SU-DHL-6 (cell line): ENCODE data around the gene TBC1D4.

Experiments used
- H2AFZ ChIP-seq: fragments of 200-600 bp; sonication (generic); 2 replicates; pipeline ENCODE4 v1.6.1; 2014; ENCODE audit warnings: low read depth, mild to moderate bottlenecking, moderate library complexity, mixed read lengths, antibody characterized with exemption, low read length; ENCODE audit not compliant: severe bottlenecking
- H3F3A ChIP-seq: fragments of 200-600 bp; shearing (Covaris generic); 2 replicates; pipeline ENCODE4 v1.6.0; 2016; ENCODE audit warnings: antibody characterized with exemption, mild to moderate bottlenecking; ENCODE audit not compliant: insufficient read depth
- H3K27ac ChIP-seq: fragments of 200-600 bp; sonication (generic); 2 replicates; pipeline ENCODE4 v1.5.1; 2016; ENCODE audit warnings: low read depth, mild to moderate bottlenecking, low read length, moderate library complexity, mixed read lengths
- H3K27me3 ChIP-seq: fragments of 200-600 bp; sonication (generic), shearing (Covaris generic); 2 replicates; pipeline ENCODE4 v1.6.0; 2014; ENCODE audit warnings: mild to moderate bottlenecking, low read length
- H3K36me3 ChIP-seq: fragments of 200-600 bp; sonication (generic); 2 replicates; pipeline ENCODE4 v1.6.1; 2014; ENCODE audit warnings: mild to moderate bottlenecking, low read length, mixed read lengths
- H3K4me2 ChIP-seq: fragments of 300-600, 200-600 bp; shearing (Covaris generic), sonication (generic); 2 replicates; pipeline ENCODE4 v1.6.0; 2014; ENCODE audit warnings: low read length, low read depth, mild to moderate bottlenecking; ENCODE audit not compliant: poor library complexity, severe bottlenecking
- H3K4me3 ChIP-seq: fragments of 200-600 bp; sonication (generic); 2 replicates; pipeline ENCODE4 v1.5.1; 2014; ENCODE audit warnings: antibody characterized with exemption, low read length, mild to moderate bottlenecking, mixed read lengths; ENCODE audit not compliant: insufficient read depth, poor library complexity, severe bottlenecking
- H3K79me2 ChIP-seq: fragments of 200-600 bp; sonication (generic); 2 replicates; pipeline ENCODE4 v1.6.1; 2014; ENCODE audit warnings: mild to moderate bottlenecking, low read length, moderate library complexity; ENCODE audit not compliant: insufficient read depth
- H3K9ac ChIP-seq: fragments of 200-600 bp; sonication (generic); 2 replicates; pipeline ENCODE4 v1.7.0; 2014; ENCODE audit warnings: mild to moderate bottlenecking, low read length
- H3K9me2 ChIP-seq: fragments of 200-600 bp; sonication (generic); replicated peaks from 2 replicates; pipeline ENCODE4 v1.6.1; 2014; ENCODE audit warnings: low read length; ENCODE audit not compliant: insufficient read depth
- H3K9me3 ChIP-seq: fragments of 200-600 bp; sonication (generic); 2 replicates; pipeline ENCODE4 v1.6.1; 2014; ENCODE audit warnings: low read length, mixed read lengths; ENCODE audit not compliant: insufficient read depth
- H4K20me1 ChIP-seq: fragments of 200-600 bp; sonication (generic); 2 replicates; pipeline ENCODE4 v1.6.1; 2014; ENCODE audit warnings: low read depth, mild to moderate bottlenecking, antibody characterized with exemption, low read length, moderate library complexity, mixed read lengths
- EZH2phosphoT487 ChIP-seq: fragments of 200-600 bp; sonication (generic), shearing (Covaris generic); conservative IDR thresholded peaks from 2 replicates; pipeline ENCODE4 v1.6.1; 2018; ENCODE audit warnings: mild to moderate bottlenecking, antibody characterized with exemption, low read length, moderate library complexity, mixed read lengths
- TF ChIP-seq, protein P1 (sequence below): fragments of 200-600 bp; sonication (generic); IDR thresholded peaks from one replicate; pipeline ENCODE4 v1.5.1; 2017; ENCODE audit warnings: antibody characterized with exemption, mild to moderate bottlenecking, low read length, moderate library complexity; ENCODE audit not compliant: insufficient read depth, poor library complexity, severe bottlenecking

TBC1D4 gene

DNA sequence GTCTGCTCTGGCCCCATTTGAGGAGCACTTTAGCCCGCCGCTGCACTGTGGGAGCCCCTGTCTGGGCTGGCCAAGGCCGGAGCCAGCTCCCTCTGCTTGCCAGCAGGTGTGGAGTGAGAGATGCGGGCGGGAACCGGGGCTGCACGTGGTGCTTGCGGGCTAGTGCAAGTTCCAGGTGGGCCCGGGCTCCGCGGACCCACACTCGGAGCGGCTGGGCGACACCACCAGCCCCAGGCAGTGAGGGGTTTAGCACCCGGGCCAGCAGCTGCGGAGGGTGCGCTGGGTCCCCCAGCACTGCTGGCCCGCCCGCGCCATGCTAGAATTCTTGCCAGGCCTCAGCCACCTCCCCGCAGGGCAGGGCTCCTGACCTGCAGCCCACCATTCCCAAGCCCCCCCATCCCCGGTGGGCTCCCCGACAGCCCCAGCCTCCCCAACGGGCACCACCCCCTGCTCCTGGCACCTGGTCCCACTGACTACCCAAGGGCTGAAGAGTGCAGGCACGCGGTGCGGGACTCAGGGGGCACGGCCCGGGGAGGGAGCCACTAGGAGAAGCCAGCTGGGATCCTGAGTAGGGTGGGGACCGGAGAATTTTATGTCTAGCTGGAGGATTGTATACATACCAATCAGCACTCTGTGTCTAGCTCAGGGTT, 36.6 kb upstream of the TBC1D4 start:
- Histone ChIP-seq H3K4me2 (no peak overlapping the region), H3K4me3 (no peak overlapping the region), H3K9me2 (no peaks in the 10 kb centered on the region)

DNA sequence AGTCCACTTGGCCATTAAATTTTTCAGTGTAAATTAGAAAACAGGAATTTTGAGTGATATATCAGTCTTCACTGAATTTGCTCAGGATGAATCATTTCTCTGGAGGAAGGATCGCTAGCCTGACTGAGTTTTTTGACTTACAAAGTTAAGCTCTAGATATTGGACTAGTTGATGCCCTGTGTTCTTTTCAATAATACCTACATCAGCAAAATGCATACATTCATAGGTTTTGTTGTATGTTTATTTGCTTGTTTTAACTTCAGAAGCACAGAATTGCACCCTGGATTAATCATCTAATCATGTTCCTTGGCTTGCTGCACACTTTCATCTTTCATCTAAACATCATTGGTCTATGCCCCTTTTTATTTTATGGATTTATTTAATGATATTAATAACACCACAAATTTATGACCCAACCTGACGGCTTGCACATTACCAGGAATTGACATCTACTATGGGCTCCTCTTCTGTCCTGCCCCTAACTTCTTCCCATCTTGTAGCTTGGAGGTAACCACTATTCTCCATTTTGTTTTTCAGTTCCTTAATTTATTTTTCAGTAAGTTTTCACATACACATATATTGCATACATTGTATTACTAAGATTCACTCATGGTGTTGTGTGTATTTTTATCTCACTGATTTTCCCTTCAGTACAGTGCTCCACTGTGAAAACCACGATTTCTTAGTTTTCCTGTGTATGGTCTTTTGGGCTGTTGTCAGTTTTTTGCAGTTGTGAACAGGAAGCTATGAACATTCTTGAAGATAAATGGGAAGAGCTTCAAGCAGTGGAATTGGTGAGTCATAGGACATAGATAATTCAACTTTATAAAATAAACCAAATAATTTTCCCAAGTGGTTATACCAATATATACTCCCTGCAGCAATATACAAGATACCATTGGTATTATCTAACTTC, 32.4 kb upstream of the TBC1D4 start:
- TF ChIP-seq, protein P1, sequence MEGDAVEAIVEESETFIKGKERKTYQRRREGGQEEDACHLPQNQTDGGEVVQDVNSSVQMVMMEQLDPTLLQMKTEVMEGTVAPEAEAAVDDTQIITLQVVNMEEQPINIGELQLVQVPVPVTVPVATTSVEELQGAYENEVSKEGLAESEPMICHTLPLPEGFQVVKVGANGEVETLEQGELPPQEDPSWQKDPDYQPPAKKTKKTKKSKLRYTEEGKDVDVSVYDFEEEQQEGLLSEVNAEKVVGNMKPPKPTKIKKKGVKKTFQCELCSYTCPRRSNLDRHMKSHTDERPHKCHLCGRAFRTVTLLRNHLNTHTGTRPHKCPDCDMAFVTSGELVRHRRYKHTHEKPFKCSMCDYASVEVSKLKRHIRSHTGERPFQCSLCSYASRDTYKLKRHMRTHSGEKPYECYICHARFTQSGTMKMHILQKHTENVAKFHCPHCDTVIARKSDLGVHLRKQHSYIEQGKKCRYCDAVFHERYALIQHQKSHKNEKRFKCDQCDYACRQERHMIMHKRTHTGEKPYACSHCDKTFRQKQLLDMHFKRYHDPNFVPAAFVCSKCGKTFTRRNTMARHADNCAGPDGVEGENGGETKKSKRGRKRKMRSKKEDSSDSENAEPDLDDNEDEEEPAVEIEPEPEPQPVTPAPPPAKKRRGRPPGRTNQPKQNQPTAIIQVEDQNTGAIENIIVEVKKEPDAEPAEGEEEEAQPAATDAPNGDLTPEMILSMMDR: no peak
- TF ChIP-seq EZH2phosphoT487: no peak
- Histone ChIP-seq H4K20me1 (no peaks in the 10 kb centered on the region), H3K36me3 (no peaks in the 10 kb centered on the region), H3K4me3 (no peak overlapping the region), H3K9me2 (no peaks in the 10 kb centered on the region), H2AFZ (no peak overlapping the region), H3K4me2 (no peak overlapping the region), H3F3A (no peaks in the 10 kb centered on the region), H3K27me3 (no peaks in the 10 kb centered on the region), H3K9me3 (no peaks in the 10 kb centered on the region), H3K79me2 (no peaks in the 10 kb centered on the region), H3K9ac (no peak overlapping the region), H3K27ac (no peak overlapping the region)

More for the DNA sequence above, 36.6 kb upstream of the TBC1D4 start:
- no peak overlapping the region for H2AFZ ChIP-seq
- no peaks in the 10 kb centered on the region for H3K79me2 ChIP-seq
- H3K36me3 ChIP-seq: no peaks in the 10 kb centered on the region
- H3F3A ChIP-seq: no peaks in the 10 kb centered on the region
- H3K9ac ChIP-seq: no peak overlapping the region
- H3K27me3 ChIP-seq: no peaks in the 10 kb centered on the region
- no peak for TF ChIP-seq EZH2phosphoT487
- TF ChIP-seq, protein P1: no peak
- no peak overlapping the region for H3K27ac ChIP-seq
- no peaks in the 10 kb centered on the region for H4K20me1 ChIP-seq
- no peaks in the 10 kb centered on the region for H3K9me3 ChIP-seq

DNA sequence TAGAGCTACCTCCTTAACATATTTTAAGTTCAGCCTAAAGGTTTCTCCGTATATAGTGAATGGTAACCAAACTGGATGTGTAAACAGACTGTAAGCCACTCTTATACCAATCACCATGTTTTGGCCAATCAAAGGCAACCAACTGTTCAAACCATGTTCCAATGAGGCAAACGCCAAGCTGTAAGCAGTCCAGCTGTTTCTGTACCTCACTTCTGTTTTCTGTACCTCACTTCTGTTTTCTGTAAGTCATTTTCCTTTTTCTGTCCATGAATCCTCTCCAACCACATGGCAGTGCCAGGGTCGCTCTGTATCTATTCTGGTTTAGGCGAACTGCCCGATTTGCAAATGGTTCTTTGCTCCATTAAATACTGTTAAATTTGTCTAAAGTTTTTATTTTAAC, 31.3 kb upstream of the TBC1D4 start:
- H3K79me2 ChIP-seq: no peaks in the 10 kb centered on the region
- no peaks in the 10 kb centered on the region for H4K20me1 ChIP-seq
- TF ChIP-seq EZH2phosphoT487: no peak
- TF ChIP-seq, protein P1: no peak
- H3K4me3 ChIP-seq: no peak overlapping the region
- H3K9me2 ChIP-seq: no peaks in the 10 kb centered on the region
- H3K9me3 ChIP-seq: no peaks in the 10 kb centered on the region
- H3K4me2 ChIP-seq: no peak overlapping the region
- H3K27me3 ChIP-seq: no peaks in the 10 kb centered on the region
- H3K9ac ChIP-seq: no peak overlapping the region
- H3K36me3 ChIP-seq: no peaks in the 10 kb centered on the region
- H3K27ac ChIP-seq: no peak overlapping the region
- H3F3A ChIP-seq: no peaks in the 10 kb centered on the region
- no peak overlapping the region for H2AFZ ChIP-seq
